Measurements from ENCODE around the gene EEF2K. TPM values are rescaled to one million over a fixed set of nuclear protein-coding genes. Genes with fewer than 3 reads are reported as not detected.
A peak's percentile ranks its signal among the peaks of the same experiment; 100 is the strongest.

The EEF2K gene
- total and polyA plus RNA-seq, 2 of the 13 experiments (the other 11 are each of a cell fraction or from before 2014, with no cell fraction given) = 22.0 to 23.8 TPM

DNA sequence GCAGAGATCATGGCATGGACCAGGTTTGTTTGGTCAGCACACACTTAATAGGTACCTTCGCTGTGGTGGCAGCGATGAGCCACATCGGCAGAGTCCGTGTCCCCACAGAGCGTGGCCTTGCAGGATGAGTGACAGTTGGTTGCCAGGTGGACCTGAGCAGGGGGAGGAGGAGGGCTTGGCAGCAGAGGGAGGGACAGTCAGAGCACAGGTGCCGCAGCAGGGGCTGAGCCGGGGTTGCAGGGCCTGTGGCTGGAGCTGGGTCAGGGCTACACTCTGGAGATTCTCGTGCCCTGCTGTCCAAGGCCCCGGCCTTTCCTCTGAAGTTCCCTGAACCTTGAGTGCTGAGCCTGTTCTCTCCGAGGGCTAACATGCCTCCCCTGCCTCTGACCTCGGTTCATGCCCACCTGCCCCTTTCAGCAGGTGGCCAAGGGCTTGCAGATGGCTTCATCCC, 116.0 kb downstream of the EEF2K start (continued):
- no peak for TF ChIP-seq TERF1 (CRISPR knock-in tag; IDR thresholded peaks at IDR 0.05)
- peak; percentile 28 for TF ChIP-seq AGO2 (optimal IDR thresholded peaks at IDR 0.05; ENCODE audit: low read depth, low read length)
- no peak for TF ChIP-seq KDM4B (CRISPR knock-in tag; IDR thresholded peaks at IDR 0.05)
- no peak for TF ChIP-seq TAF15 (IDR thresholded peaks at IDR 0.05; ENCODE audit: low read depth, low read length, poor library complexity, severe bottlenecking)
- peak; percentile 37; the same call in 1 of the 2 replicates for TF ChIP-seq BCL3 (CRISPR knock-in tag; IDR thresholded peaks at IDR 0.05)
- TF ChIP-seq HNRNPUL1 (IDR thresholded peaks at IDR 0.05; ENCODE audit: low read depth, low read length) = no peak
- TF ChIP-seq FOXO1 (CRISPR knock-in tag; IDR thresholded peaks at IDR 0.05) = no peak
- TF ChIP-seq RFXAP (CRISPR knock-in tag; IDR thresholded peaks at IDR 0.05; ENCODE audit: borderline replicate concordance) = no peak
- peak; percentile 32; the same call in 1 of the 2 replicates for TF ChIP-seq NFKB2 (CRISPR knock-in tag; IDR thresholded peaks at IDR 0.05; ENCODE audit: borderline replicate concordance)
- no peak for TF ChIP-seq NFYB (CRISPR knock-in tag; IDR thresholded peaks at IDR 0.05)
- TF ChIP-seq FUBP1 (CRISPR knock-in tag; IDR thresholded peaks at IDR 0.05; ENCODE audit: borderline replicate concordance) = 0 out of 2 replicates have a peak, but pooled peaks have one; percentile 18
- no peak for TF ChIP-seq MIER2 (CRISPR knock-in tag; IDR thresholded peaks at IDR 0.05)
- TF ChIP-seq, protein P1, sequence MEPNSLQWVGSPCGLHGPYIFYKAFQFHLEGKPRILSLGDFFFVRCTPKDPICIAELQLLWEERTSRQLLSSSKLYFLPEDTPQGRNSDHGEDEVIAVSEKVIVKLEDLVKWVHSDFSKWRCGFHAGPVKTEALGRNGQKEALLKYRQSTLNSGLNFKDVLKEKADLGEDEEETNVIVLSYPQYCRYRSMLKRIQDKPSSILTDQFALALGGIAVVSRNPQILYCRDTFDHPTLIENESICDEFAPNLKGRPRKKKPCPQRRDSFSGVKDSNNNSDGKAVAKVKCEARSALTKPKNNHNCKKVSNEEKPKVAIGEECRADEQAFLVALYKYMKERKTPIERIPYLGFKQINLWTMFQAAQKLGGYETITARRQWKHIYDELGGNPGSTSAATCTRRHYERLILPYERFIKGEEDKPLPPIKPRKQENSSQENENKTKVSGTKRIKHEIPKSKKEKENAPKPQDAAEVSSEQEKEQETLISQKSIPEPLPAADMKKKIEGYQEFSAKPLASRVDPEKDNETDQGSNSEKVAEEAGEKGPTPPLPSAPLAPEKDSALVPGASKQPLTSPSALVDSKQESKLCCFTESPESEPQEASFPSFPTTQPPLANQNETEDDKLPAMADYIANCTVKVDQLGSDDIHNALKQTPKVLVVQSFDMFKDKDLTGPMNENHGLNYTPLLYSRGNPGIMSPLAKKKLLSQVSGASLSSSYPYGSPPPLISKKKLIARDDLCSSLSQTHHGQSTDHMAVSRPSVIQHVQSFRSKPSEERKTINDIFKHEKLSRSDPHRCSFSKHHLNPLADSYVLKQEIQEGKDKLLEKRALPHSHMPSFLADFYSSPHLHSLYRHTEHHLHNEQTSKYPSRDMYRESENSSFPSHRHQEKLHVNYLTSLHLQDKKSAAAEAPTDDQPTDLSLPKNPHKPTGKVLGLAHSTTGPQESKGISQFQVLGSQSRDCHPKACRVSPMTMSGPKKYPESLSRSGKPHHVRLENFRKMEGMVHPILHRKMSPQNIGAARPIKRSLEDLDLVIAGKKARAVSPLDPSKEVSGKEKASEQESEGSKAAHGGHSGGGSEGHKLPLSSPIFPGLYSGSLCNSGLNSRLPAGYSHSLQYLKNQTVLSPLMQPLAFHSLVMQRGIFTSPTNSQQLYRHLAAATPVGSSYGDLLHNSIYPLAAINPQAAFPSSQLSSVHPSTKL (CRISPR knock-in tag; IDR thresholded peaks at IDR 0.05) = no peak
- TF ChIP-seq ZNF883 (CRISPR knock-in tag; IDR thresholded peaks at IDR 0.05; ENCODE audit: not compliant biosample characterization) = peak; percentile 40
- TF ChIP-seq STAG1 (CRISPR knock-in tag; IDR thresholded peaks at IDR 0.05) = no peak

All from HepG2 (cell line).